Ecto neural progenitor cell (in vitro differentiated cells): ENCODE data around the gene CFAP73.
"Not testable (repeated sequence)": the region's sequence is repeated elsewhere in the genome, so short reads cannot be mapped to it uniquely, and the experiment has no call there.

ENCODE experiments used
- DNase-seq: peaks from one replicate; pipeline ENCODE4 v3.0.0-alpha.2; 2018; ENCODE audit warnings: low spot score

The CFAP73 gene

GRCh38 chr12:113119980-113120669, 29.4 kb upstream of the CFAP73 start:
- DNase-seq = peak; percentile 78

- DNase-seq = no peak
Measured at GRCh38 chr12:113120670-113121370, 28.7 kb upstream of the CFAP73 start.

- no peak for DNase-seq
Measured at GRCh38 chr12:113127791-113128199, 21.7 kb upstream of the CFAP73 start.

GRCh38 chr12:113128802-113129663, 20.5 kb upstream of the CFAP73 start:
- no peak for DNase-seq

- no peak for DNase-seq
Measured at GRCh38 chr12:113129664-113130456, 19.7 kb upstream of the CFAP73 start.

GRCh38 chr12:113130457-113131135, 18.9 kb upstream of the CFAP73 start:
- DNase-seq = no peak

- DNase-seq = no peak
Measured at GRCh38 chr12:113131556-113131955, 18.0 kb upstream of the CFAP73 start.

GRCh38 chr12:113133036-113133435, 16.5 kb upstream of the CFAP73 start:
- DNase-seq = no peak

- no peak for DNase-seq
Measured at GRCh38 chr12:113133666-113134065, 15.9 kb upstream of the CFAP73 start.

- no peak for DNase-seq
Measured at GRCh38 chr12:113134071-113134470, 15.5 kb upstream of the CFAP73 start.

GRCh38 chr12:113134521-113134951, 15.0 kb upstream of the CFAP73 start:
- no peak for DNase-seq

GRCh38 chr12:113135178-113136127, 14.1 kb upstream of the CFAP73 start, which contains the start of gene RASAL1:
Gene RASAL1 (minus strand): TSS chr12:113135761. CDS start chr12:113135462, 299 bp downstream.
- DNase-seq = peak; percentile 89

- DNase-seq = no peak
Measured at GRCh38 chr12:113136128-113136989, 13.2 kb upstream of the CFAP73 start.

GRCh38 chr12:113136990-113137511, 12.5 kb upstream of the CFAP73 start:
- no peak for DNase-seq

GRCh38 chr12:113137861-113138783, 11.4 kb upstream of the CFAP73 start:
- no peak for DNase-seq

GRCh38 chr12:113138826-113139225, 10.7 kb upstream of the CFAP73 start:
- no peak for DNase-seq

GRCh38 chr12:113140706-113141105, 8.8 kb upstream of the CFAP73 start:
- DNase-seq = no peak

- DNase-seq = not testable (repeated sequence)
Measured at GRCh38 chr12:113141716-113142115, 7.8 kb upstream of the CFAP73 start.
